ENCODE data around the gene ACOT9. TPM values are rescaled to one million over a fixed set of nuclear protein-coding genes. Genes with fewer than 3 reads are reported as not detected.

Gene ACOT9, protein sequence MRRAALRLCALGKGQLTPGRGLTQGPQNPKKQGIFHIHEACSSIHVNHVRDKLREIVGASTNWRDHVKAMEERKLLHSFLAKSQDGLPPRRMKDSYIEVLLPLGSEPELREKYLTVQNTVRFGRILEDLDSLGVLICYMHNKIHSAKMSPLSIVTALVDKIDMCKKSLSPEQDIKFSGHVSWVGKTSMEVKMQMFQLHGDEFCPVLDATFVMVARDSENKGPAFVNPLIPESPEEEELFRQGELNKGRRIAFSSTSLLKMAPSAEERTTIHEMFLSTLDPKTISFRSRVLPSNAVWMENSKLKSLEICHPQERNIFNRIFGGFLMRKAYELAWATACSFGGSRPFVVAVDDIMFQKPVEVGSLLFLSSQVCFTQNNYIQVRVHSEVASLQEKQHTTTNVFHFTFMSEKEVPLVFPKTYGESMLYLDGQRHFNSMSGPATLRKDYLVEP
- 10 to 100 TPM; 42.6 to 42.7 TPM for total RNA-seq
- 10 to 100 TPM; 27.3 to 41.8 TPM for polyA plus RNA-seq (ENCODE audit: insufficient read length in 2 of 2)
- long read RNA-seq, donor 1, transcript ACOT9-204 (16 exons, 3,117 nt), result major isoform, 6 of 10 reads
- long read RNA-seq, donor 1, partial matches to known transcripts, result 0 of 10 reads
- long read RNA-seq, donor 1, other reads (novel, unspliced or antisense), result 0 of 10 reads
- long read RNA-seq, donor 2, partial matches to known transcripts, result 0 of 3 reads
- long read RNA-seq, donor 2, other reads (novel, unspliced or antisense), result 0 of 3 reads
- long read RNA-seq, donor 3, transcript ACOT9-201 (15 exons, 1,675 nt), result major isoform, 6 of 6 reads
- long read RNA-seq, donor 3, partial matches to known transcripts, result 0 of 6 reads
- long read RNA-seq, donor 3, other reads (novel, unspliced or antisense), result 0 of 6 reads
- long read RNA-seq, donor 4, transcript ACOT9-203 (6 exons, 1,295 nt), result minor isoform, 5 of 15 reads
- long read RNA-seq, donor 4, transcript ACOT9-204 (16 exons, 3,117 nt), result major isoform, 8 of 15 reads
- long read RNA-seq, donor 4, partial matches to known transcripts, result 0 of 15 reads
- long read RNA-seq, donor 4, other reads (novel, unspliced or antisense), result 0 of 15 reads

DNA sequence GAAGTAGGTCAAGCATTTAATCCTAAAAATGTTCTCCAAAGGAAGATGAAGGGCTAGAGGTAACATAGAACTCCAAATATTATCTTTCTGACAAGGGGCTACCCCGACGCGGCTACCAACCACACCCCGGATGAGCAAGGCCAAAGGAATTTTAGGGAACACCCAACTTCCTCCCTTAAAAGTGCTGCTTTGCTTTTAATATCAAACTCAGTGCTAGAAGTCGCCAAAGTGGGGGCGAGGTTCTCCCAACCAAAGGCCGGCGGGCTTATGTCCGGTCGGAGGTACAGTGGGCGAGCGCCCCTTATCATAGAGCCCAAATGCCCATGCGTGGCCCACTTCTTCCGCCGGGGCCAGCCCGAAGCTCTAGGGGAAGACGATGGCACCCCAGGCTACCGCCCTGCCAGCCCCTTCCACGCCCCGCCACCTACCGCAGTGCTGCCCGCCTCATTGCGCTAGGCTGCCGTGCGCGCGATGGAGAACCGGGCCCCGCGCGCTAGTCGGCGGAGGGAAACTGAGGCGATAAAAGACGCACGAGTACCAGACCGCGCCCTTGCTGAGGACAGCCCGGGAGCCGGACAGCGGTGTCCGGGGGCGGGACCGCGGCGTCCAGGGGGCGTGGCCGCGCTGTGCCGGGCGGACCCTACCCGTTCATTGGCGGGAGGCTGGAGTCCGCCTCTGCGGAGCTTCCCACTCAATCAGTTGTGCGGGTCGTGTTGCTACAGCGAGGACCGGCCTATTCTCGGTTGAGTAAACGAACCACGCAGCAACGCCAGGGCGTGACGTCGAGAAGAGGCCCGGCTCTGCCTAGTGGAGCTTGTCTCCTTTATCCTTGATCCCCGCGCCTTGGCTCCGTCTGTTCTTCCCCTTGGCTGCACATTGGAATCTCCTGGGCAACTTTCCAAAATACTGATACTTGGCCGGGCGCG, at the start of gene ACOT9:
TSS of gene ACOT9 (minus strand) at position 580 of the 926 bp plus-strand sequence. CDS start at position 448, 132 bp downstream.
- DNase-seq (ENCODE audit: low read depth in 4 of 6, low spot score in 6 of 6), result peak; percentile 51 to 94 (median 70)
- Histone ChIP-seq H3K27me3 (ENCODE audit: control insufficient read depth, insufficient read depth, low read length) (no peaks in the 10 kb centered on the region), H3K9me3 (ENCODE audit: control insufficient read depth, insufficient read depth, low read length) (no peaks in the 10 kb centered on the region), H3K27ac (ENCODE audit: low read depth, low read length) (peak within 1 kb of the TSS; percentile 90), H3K4me1 (ENCODE audit: control insufficient read depth, insufficient read depth, low read length) (peaks cover 4% of the 10 kb centered on the region), H3K4me3 (ENCODE audit: low read depth, low read length) (peak within 1 kb of the TSS; percentile 77), H3K36me3 (ENCODE audit: control insufficient read depth, insufficient read depth, low read length) (no peaks in the 10 kb centered on the region)
- whole genome bisulfite sequencing (ENCODE audit: insufficient coverage), result 21% methylated on average over 73 of the region's 73 CpGs

DNA sequence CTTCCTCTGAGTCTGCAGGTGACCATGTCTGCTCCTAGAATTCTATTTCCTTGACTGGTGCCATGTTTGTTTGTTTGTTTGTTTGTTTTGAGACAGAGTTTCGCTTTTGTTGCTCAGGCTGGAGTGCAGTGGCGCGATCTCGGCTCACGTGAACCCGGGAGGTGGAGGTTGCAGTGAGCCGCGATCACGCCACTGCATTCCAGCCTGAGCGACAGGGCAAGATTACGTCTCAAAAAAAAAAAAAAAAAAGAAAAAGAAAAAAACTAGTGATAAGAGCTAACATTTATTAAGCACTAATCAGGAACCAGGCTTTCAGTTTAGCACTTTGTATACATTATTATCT, 47.0 kb upstream of the ACOT9 start:
- no peak overlapping the region for H3K27ac ChIP-seq (ENCODE audit: low read depth, low read length)
- no peaks in the 10 kb centered on the region for H3K36me3 ChIP-seq (ENCODE audit: control insufficient read depth, insufficient read depth, low read length)
- H3K4me1 ChIP-seq (ENCODE audit: control insufficient read depth, insufficient read depth, low read length), result no peaks in the 10 kb centered on the region
- no peak for DNase-seq (ENCODE audit: low read depth in 4 of 6, low spot score in 6 of 6)
- peaks cover 2% of the 10 kb centered on the region for H3K9me3 ChIP-seq (ENCODE audit: control insufficient read depth, insufficient read depth, low read length)
- 90% methylated on average over 6 of the region's 11 CpGs for WGBS (ENCODE audit: insufficient coverage)
- H3K27me3 ChIP-seq (ENCODE audit: control insufficient read depth, insufficient read depth, low read length), result no peaks in the 10 kb centered on the region
- H3K4me3 ChIP-seq (ENCODE audit: low read depth, low read length), result no peak overlapping the region

DNA sequence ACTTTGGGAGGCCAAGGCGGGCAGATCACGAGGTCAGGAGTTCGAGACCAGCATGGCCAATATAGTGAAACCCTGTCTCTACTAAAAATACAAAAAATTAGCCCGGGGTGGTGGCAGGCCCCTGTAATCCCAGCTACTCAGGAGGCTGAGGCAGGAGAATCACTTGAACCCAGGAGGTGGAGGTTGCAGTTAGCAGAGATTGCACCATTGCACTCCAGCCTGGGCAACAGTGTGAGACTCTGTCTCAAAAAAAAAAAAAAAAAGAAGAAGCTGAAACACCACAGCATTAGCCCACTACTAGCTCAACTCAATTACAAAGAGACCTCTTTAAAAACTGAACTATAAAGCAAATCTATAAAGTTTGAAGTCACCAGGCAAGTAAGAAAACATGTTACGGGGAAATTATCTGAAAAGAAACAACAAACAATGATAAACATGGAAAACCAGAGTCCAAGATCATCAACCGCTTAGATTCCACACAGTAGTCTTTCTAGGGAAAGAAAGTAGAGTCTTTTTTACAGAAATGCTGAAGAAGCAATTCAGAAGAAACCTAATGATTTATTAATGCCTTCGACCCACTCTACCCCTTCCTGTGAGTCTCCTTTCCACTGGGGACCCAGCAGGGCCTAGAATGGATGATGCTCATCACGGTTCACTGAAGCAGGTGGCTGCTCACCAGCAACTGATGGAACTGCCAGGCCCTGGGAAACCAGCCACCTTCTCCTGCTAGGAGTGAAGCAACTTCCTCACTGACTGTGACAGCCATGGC, 46.5 kb upstream of the ACOT9 start:
- H3K4me3 ChIP-seq (ENCODE audit: low read depth, low read length), result no peak overlapping the region
- no peaks in the 10 kb centered on the region for H3K36me3 ChIP-seq (ENCODE audit: control insufficient read depth, insufficient read depth, low read length)
- no peak for DNase-seq (ENCODE audit: low read depth in 4 of 6, low spot score in 6 of 6)
- H3K27ac ChIP-seq (ENCODE audit: low read depth, low read length), result no peak overlapping the region
- H3K4me1 ChIP-seq (ENCODE audit: control insufficient read depth, insufficient read depth, low read length), result no peaks in the 10 kb centered on the region
- no peaks in the 10 kb centered on the region for H3K27me3 ChIP-seq (ENCODE audit: control insufficient read depth, insufficient read depth, low read length)
- 71% methylated on average over 5 of the region's 8 CpGs for WGBS (ENCODE audit: insufficient coverage)
- H3K9me3 ChIP-seq (ENCODE audit: control insufficient read depth, insufficient read depth, low read length), result peaks cover 2% of the 10 kb centered on the region

DNA sequence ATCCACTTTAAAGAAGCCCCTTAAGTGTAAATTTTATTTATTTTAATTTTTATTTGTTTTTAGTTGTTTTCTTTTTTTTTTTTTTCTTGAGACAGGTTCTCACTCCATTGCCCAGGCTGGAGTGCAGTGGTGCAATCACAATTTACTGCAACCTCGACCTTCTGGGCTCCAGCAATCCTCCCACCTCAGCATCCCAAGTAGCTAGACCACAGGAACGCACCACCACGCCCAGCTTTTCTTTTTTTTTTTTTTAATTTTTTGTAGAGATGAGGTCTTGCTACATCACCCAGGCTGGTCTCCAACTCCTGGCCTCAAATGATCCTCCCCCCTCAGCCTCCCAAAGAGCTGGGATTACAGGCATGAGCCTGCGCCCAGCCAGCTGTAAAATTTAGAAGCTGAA, 45.9 kb upstream of the ACOT9 start:
- H3K36me3 ChIP-seq (ENCODE audit: control insufficient read depth, insufficient read depth, low read length), result no peaks in the 10 kb centered on the region
- no peaks in the 10 kb centered on the region for H3K4me1 ChIP-seq (ENCODE audit: control insufficient read depth, insufficient read depth, low read length)
- WGBS (ENCODE audit: insufficient coverage), result 80% methylated on average over 1 of the region's 4 CpGs
- no peak for DNase-seq (ENCODE audit: low read depth in 4 of 6, low spot score in 6 of 6)
- no peak overlapping the region for H3K27ac ChIP-seq (ENCODE audit: low read depth, low read length)
- no peaks in the 10 kb centered on the region for H3K27me3 ChIP-seq (ENCODE audit: control insufficient read depth, insufficient read depth, low read length)
- H3K9me3 ChIP-seq (ENCODE audit: control insufficient read depth, insufficient read depth, low read length), result peaks cover 2% of the 10 kb centered on the region
- no peak overlapping the region for H3K4me3 ChIP-seq (ENCODE audit: low read depth, low read length)

DNA sequence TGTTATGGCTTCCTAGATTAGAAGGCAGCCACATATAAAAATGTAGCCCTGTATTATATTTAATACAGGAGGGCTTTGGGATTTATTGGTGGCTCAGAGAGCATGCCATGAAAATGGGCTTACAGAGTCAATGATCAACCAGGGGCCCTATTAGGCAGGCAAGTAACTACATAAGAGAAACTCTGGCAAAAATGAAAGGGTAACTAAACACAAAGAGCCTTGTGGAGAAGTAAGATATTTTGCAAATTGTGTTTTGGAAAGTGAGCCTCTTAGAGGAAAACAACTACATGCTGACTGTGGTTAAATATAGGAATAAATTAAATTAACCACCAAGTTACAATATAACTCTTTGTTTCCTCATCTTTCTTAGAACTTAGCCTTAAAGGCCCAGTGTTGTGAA, 45.4 kb upstream of the ACOT9 start:
- no peak overlapping the region for H3K27ac ChIP-seq (ENCODE audit: low read depth, low read length)
- H3K9me3 ChIP-seq (ENCODE audit: control insufficient read depth, insufficient read depth, low read length), result peaks cover 2% of the 10 kb centered on the region
- no peaks in the 10 kb centered on the region for H3K4me1 ChIP-seq (ENCODE audit: control insufficient read depth, insufficient read depth, low read length)
- no peak for DNase-seq (ENCODE audit: low read depth in 4 of 6, low spot score in 6 of 6)
- H3K36me3 ChIP-seq (ENCODE audit: control insufficient read depth, insufficient read depth, low read length), result no peaks in the 10 kb centered on the region
- no peaks in the 10 kb centered on the region for H3K27me3 ChIP-seq (ENCODE audit: control insufficient read depth, insufficient read depth, low read length)
- no peak overlapping the region for H3K4me3 ChIP-seq (ENCODE audit: low read depth, low read length)

DNA sequence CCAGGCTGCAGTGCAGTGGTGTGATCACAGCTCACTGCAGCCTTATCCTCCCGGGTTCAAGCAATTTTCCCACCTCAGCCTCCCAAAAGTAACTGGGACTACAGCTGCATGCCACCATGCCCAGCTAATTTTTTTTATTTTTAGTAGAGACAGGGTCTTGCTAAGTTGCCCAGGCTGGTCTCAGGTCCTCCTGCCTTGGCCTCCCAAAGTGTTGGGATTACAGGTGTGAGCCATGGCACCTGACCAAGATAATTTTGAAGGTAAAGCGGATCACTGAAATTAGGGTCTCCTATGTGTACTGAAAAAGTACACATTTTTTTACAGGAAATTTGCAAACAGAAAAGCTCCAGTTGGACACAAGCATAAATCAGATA, 44.7 kb upstream of the ACOT9 start:
- Histone ChIP-seq H3K9me3 (ENCODE audit: control insufficient read depth, insufficient read depth, low read length) (peaks cover 2% of the 10 kb centered on the region), H3K27ac (ENCODE audit: low read depth, low read length) (no peak overlapping the region), H3K27me3 (ENCODE audit: control insufficient read depth, insufficient read depth, low read length) (no peaks in the 10 kb centered on the region), H3K36me3 (ENCODE audit: control insufficient read depth, insufficient read depth, low read length) (no peaks in the 10 kb centered on the region), H3K4me3 (ENCODE audit: low read depth, low read length) (no peak overlapping the region), H3K4me1 (ENCODE audit: control insufficient read depth, insufficient read depth, low read length) (no peaks in the 10 kb centered on the region)
- WGBS (ENCODE audit: insufficient coverage), result no CpG with 5 or more reads among the region's 2 CpGs
- no peak for DNase-seq (ENCODE audit: low read depth in 4 of 6, low spot score in 6 of 6)

DNA sequence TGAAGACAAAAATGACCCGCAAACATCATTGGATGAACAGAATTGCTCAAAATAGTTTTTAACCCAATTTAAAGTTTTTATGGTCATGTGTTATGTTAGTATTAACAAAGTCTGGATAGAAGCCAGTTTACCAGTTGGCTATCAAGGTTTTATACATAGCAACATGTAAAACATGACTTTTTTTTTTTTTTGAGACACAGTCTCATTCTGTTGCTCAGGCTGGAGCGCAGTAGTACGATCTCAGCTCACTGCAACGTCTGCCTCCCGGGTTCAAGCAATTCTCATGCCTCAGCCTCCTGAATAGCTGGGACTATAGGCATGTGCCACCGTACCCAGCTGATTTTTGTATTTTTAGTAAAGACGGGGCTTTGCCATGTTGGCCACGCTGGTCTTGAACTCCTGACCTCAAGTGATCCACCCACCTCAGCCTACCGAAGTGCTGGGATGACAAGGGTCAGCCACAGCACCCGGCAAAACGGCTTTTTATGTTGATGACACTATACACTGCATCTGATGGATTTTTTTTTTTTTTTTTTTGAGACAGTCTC, 43.3 kb upstream of the ACOT9 start:
- DNase-seq (ENCODE audit: low read depth in 4 of 6, low spot score in 6 of 6), result no peak
- Histone ChIP-seq H3K4me1 (ENCODE audit: control insufficient read depth, insufficient read depth, low read length) (no peaks in the 10 kb centered on the region), H3K27ac (ENCODE audit: low read depth, low read length) (peak overlapping the region; percentile 1), H3K36me3 (ENCODE audit: control insufficient read depth, insufficient read depth, low read length) (no peaks in the 10 kb centered on the region), H3K27me3 (ENCODE audit: control insufficient read depth, insufficient read depth, low read length) (no peaks in the 10 kb centered on the region), H3K9me3 (ENCODE audit: control insufficient read depth, insufficient read depth, low read length) (peaks cover 2% of the 10 kb centered on the region), H3K4me3 (ENCODE audit: low read depth, low read length) (no peak overlapping the region)
- WGBS (ENCODE audit: insufficient coverage), result 80% methylated on average over 4 of the region's 11 CpGs

DNA sequence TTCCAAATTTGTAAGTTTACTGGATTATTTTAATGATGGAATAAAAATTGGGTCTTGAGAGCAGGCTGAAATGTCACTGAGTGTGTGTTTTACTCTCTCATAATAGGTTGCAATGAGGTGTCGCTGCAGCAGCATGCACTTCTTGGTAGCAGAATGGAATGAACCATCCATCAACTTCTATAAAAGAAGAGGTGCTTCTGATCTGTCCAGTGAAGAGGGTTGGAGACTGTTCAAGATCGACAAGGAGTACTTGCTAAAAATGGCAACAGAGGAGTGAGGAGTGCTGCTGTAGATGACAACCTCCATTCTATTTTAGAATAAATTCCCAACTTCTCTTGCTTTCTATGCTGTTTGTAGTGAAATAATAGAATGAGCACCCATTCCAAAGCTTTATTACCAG, 42.5 kb upstream of the ACOT9 start:
- Histone ChIP-seq H3K4me1 (ENCODE audit: control insufficient read depth, insufficient read depth, low read length) (no peaks in the 10 kb centered on the region), H3K27ac (ENCODE audit: low read depth, low read length) (peak overlapping the region; percentile 1), H3K4me3 (ENCODE audit: low read depth, low read length) (peak overlapping the region; percentile 70), H3K27me3 (ENCODE audit: control insufficient read depth, insufficient read depth, low read length) (no peaks in the 10 kb centered on the region), H3K36me3 (ENCODE audit: control insufficient read depth, insufficient read depth, low read length) (no peaks in the 10 kb centered on the region), H3K9me3 (ENCODE audit: control insufficient read depth, insufficient read depth, low read length) (peaks cover 2% of the 10 kb centered on the region)
- no peak for DNase-seq (ENCODE audit: low read depth in 4 of 6, low spot score in 6 of 6)
- WGBS (ENCODE audit: insufficient coverage), result no CpG with 5 or more reads among the region's 2 CpGs
